Measurements from ENCODE around the gene CELF5. TPM values are rescaled to one million over a fixed set of nuclear protein-coding genes. Genes with fewer than 3 reads are reported as not detected.

Gene CELF5
- total RNA-seq: 2.3 and 3.0 TPM in 2 replicates
- long read RNA-seq: 0 reads

GRCh38 chr19:3224346-3225168 lies at the start of gene CELF5:
CELF5 (plus strand) TSS chr19:3224661; CDS start chr19:3224740, 79 bp downstream.
- Mint-ChIP-seq H3K27ac (ENCODE audit: unreplicated experiment) (no peak within 1 kb of the TSS), H3K4me3 (no peak within 1 kb of the TSS), H3K4me1 (no peaks in the 10 kb centered on the region), H3K36me3 (ENCODE audit: low read depth) (no peaks in the 10 kb centered on the region), H3K9me3 (no peaks in the 10 kb centered on the region), H3K27me3 (ENCODE audit: low read depth) (peaks cover 44% of the 10 kb centered on the region)
- peak; percentile 58 for DNase-seq (ENCODE audit: low read depth, low spot score)
- TF ChIP-seq, protein P1, sequence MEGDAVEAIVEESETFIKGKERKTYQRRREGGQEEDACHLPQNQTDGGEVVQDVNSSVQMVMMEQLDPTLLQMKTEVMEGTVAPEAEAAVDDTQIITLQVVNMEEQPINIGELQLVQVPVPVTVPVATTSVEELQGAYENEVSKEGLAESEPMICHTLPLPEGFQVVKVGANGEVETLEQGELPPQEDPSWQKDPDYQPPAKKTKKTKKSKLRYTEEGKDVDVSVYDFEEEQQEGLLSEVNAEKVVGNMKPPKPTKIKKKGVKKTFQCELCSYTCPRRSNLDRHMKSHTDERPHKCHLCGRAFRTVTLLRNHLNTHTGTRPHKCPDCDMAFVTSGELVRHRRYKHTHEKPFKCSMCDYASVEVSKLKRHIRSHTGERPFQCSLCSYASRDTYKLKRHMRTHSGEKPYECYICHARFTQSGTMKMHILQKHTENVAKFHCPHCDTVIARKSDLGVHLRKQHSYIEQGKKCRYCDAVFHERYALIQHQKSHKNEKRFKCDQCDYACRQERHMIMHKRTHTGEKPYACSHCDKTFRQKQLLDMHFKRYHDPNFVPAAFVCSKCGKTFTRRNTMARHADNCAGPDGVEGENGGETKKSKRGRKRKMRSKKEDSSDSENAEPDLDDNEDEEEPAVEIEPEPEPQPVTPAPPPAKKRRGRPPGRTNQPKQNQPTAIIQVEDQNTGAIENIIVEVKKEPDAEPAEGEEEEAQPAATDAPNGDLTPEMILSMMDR (conservative IDR thresholded peaks at IDR 0.05): peak; percentile 72

DNA sequence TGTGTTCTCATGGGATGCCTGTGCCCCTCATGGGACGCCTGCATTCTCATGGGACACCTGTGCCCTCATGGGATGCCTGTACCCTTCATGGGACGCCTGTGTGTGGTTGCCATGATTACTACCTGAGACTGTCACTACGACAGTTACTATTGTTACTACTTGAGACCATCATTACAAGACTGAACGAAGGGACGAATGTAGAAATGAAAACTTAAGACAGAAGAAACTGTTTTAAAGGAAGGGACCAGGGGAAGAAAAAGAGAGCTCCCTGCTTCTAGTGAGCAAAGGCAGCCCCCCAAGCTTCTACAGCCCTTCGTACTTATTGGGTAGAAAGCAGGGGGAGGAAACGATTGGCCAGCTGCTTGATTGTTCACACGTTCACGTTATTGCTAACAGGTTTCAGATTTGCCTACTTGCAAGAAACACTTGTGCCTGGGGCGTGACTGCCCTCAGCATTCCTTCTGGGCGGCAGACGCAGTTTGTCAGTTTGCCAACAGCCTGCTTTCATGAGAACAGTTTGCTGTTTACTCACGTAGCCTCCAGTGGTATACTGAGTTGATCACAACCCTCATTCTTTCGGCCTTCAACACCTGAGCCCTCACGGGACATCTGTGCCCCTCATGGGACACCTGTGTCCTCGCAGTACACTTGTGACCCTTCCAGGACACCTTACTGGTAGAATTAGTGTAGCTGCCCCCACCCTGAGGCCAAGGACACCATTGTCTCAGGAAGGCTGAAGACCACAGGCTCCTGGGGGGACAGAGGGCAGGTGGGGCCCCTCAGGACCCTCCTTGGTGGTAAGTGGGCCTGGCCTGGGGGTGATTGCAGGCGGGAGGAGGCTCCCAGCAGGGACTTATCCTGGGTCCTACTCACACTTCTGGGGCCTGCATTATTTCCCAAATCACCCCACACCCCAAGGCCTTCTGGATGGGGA lies 48.4 kb upstream of the CELF5 start:
- H3K4me1 Mint-ChIP-seq: no peaks in the 10 kb centered on the region
- H3K36me3 Mint-ChIP-seq (ENCODE audit: low read depth): no peaks in the 10 kb centered on the region
- H3K4me3 Mint-ChIP-seq: no peak overlapping the region
- no peak overlapping the region for H3K27ac Mint-ChIP-seq (ENCODE audit: unreplicated experiment)
- TF ChIP-seq, protein P1 (conservative IDR thresholded peaks at IDR 0.05): no peak
- peaks cover 4% of the 10 kb centered on the region for H3K27me3 Mint-ChIP-seq (ENCODE audit: low read depth)
- no peaks in the 10 kb centered on the region for H3K9me3 Mint-ChIP-seq
- DNase-seq (ENCODE audit: low read depth, low spot score): no peak

DNA sequence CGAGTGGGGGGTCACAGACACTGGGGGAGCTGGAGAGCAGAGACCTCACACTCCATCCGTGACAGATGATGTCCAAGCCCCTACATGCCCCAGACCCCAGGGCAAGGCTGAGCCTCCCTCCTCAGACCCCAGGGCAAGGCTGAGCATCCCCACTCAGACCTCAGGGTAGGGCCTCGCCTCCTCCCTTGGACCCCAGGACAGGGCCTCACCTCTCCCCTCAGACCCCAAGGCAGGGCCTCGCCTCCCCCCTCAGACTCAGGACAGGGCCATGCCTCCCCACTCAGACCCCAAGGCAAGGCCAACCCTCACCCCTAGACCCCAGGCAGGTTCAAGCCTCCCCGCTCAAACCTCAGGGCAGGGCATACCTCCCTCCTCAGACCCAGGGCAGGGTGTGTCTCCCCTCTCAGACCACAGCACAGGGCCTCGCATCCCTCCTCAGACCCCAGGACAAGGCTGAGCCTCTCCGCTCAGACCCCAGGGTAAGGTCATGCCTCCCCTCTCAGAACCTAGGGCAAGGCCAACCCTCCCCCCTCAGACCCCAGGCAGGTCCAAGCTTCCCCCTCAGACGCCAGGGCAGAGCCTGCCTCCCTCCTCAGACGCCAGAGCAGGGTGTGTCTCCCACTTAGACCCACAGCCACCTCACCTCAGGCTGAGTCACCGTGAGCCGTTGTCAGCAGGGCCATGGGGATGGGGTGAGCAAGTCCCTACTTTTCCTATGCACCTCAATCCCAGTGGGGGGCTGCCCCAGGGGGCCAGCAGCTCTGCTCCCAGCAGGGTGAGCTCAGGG lies 47.6 kb upstream of the CELF5 start:
- Mint-ChIP-seq H3K9me3 (no peaks in the 10 kb centered on the region), H3K27ac (ENCODE audit: unreplicated experiment) (no peak overlapping the region), H3K36me3 (ENCODE audit: low read depth) (no peaks in the 10 kb centered on the region), H3K4me1 (no peaks in the 10 kb centered on the region), H3K4me3 (no peak overlapping the region), H3K27me3 (ENCODE audit: low read depth) (no peaks in the 10 kb centered on the region)
- DNase-seq (ENCODE audit: low read depth, low spot score): no peak
- TF ChIP-seq, protein P1 (conservative IDR thresholded peaks at IDR 0.05): no peak

- Mint-ChIP-seq H3K27ac (ENCODE audit: unreplicated experiment) (no peak within 1 kb of the TSS), H3K27me3 (ENCODE audit: low read depth) (no peaks in the 10 kb centered on the region), H3K4me3 (no peak within 1 kb of the TSS), H3K9me3 (no peaks in the 10 kb centered on the region), H3K36me3 (ENCODE audit: low read depth) (no peaks in the 10 kb centered on the region), H3K4me1 (no peaks in the 10 kb centered on the region)
- TF ChIP-seq, protein P1 (conservative IDR thresholded peaks at IDR 0.05): no peak
- DNase-seq (ENCODE audit: low read depth, low spot score): no peak
Measured at GRCh38 chr19:3178377-3178972, 46.0 kb upstream of the CELF5 start, which contains the start of gene S1PR4. S1PR4 (plus strand) TSS chr19:3178769; CDS start chr19:3178793, 24 bp downstream.
